NCI-H2196 treated with DMSO at 0.1 percent for 48 hours (cell line): ENCODE measurements around the gene CRKL.
A peak's percentile ranks its signal among the peaks of the same experiment; 100 is the strongest.

ENCODE experiments used
- DNase-seq: peaks from one replicate; lab custom pipeline; 2025; ENCODE audit not compliant: unreplicated experiment; lab: John Stamatoyannopoulos, UW

Gene CRKL

DNA sequence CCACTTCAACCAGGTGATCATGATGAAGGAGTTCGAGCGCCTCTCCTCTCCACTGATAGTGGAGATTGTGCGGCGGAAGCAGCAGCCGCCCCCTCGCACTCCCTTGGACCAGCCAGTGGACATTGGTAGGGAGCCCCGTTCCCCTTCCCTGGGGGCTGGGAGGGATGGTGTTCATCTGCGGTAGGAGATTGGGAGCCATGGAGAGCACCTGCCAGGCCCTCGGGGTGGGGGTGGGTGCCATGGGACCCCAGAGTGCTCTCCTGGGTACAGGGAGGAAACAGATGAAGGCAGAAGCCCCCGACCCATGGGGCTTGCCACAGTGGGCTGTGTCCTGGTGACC, 77.7 kb downstream of the CRKL start:
- no peak for DNase-seq

DNA sequence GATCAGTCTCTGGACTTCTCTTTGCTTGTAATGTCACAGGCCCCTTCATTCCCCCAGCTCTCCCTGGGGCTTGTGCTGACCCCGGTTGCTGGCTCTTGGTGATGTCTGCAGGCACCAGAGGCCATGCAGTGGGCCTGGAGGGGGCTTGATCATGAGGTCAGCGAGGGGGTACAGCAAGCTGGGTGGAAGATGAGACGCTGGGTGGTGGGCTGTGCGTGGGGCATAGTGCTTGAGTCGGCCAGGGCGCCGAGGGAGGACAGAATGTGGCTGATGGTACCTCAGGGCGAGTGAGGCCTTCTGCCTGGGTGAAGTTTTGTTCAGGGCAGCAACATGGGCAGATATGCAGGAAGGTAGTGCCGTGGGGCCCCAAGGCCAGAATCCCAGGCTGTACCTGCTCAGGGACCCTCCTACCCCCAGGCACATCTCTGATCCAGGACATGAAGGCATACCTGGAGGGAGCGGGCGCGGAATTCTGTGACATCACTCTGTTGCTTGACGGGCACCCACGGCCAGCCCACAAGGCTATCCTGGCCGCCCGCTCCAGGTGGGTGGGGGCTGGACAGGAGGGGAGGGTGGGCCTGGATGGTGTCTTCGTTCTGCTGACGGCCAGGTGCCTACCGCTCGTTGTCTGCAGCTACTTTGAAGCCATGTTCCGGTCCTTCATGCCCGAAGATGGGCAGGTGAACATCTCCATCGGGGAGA, 78.3 kb downstream of the CRKL start:
- no peak for DNase-seq

DNA sequence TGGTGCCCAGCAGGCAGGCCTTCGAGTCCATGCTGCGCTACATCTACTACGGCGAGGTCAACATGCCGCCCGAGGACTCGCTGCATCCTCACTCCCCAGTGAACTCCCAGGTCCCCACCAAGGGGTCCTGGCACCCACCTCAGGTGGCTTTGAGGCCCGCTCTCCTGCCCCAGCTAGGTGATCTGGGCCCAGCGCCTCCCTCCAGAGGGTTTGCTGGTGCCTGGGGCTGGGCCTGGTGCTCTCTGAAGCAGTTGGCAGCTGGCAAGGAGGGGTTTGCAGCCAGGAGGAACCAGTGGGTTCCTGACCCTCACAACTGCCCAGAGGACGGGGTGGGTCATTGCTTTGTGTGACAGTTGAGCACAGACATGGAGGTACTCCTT, 78.8 kb downstream of the CRKL start:
- no peak for DNase-seq

DNA sequence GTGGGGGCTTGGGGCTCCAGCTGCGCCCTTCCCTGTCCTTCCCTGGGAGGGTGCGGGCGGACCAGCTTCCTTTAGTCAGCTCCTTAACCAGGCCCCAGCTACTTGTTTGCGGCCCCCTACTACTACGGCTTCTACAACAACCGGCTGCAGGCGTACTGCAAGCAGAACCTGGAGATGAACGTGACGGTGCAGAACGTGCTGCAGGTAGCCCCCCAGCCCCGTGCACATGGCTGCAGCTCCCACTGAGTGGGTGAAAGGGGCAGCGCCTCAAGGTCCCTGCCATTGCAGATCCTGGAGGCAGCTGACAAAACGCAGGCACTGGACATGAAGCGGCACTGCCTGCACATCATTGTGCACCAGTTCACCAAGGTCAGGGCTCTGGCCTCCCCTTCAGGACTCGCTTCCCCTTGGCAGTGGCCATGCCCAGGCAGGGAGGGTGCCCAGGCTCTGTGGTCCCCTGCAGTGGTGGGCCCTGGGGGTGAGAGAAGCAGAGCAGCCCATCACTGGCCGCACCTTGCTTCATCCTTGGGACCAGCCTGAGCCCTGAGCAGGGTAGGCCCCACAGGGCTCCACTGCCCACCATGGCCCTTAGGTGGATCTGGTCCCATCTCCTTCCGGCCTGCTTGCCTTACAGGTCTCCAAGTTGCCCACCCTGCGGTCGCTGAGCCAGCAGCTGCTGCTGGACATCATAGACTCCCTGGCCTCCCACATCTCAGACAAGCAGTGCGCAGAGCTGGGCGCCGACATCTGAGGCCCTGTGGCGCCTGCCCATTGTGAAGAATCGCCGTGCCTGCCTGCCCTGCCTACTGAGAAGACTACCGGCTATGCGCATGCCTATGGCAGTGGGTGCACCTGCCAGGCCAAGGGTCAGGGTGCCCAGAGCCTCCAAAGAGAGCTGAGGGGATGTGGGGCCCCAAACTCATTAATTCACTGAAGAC, 79.7 kb downstream of the CRKL start:
- no peak for DNase-seq

DNA sequence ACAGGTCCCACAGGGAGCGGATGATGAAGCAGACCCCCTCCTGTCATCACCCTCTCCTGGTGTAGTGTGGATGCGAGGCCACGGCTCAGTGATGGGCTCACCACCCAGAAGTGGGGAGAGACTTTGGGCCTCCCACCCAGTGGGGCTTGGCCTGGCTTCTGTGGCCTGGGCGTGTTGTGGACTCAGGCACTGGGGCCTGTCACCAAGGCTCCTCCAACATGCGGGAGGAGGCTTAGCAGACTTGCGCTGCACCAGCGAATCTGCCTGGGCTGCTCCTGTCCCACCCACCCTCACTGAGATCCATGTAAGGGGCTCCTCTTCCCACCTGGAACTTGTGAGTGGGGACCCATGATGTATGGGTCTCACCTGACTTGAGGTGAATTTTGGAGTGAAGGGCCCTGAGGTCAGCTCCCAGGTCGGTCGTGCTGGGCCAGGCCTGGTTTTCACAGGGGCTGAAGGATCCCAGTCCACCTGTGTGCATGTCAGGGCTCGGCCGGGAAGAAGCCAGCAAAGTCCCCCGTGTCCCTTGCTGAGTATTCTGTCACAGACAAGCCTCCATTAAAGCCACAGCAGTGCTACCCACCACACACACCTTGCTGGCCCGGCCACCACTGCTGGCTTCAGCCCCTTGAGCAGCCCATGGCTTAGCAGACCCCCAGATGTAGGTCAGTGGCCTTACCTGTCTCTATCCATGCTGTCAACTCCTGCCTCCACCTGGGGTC, 80.5 kb downstream of the CRKL start:
- DNase-seq: no peak

DNA sequence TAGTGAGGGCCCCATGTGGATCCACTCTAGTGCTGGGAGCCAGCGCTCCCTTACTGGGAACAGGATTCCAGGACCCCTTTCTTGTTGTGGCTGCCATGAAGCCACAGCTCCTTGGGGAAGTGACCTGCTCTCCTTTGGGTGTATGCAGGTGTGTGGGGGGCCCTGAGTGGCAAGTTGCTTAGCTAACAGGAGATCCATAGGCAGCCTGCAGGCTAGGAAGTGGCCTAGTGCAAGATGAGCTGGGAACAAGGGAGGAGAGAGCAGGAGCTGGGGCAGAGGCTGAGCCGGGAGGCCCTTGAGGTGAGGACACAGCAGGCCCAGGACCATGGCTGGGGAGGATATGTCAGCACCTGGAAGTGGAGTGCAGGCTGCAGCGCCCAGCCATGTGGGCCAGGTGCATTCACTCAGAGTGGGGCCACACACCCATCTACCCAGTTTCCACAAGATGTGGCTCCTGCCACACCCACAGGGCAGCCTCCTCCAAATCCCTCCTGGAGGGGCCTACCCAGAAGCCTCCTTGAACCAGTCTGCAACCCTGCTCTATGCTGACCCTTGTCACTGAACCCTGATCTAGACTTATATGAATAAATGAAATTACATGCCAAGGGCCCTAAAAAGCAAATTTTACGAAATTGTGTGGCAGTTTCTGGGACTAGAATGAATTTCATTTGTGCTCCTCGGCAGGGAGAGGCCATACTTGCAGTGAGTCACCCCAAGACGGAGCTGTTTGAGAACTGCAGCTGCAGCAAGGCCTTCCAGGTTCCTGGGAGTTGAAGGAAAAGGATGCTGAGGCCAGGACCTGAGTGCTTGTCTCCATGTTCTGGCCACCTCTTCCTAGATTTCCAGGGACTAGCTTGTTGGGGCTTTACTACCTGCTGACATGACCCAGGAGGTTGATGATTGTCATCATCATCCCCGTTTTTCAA, 81.5 kb downstream of the CRKL start:
- no peak for DNase-seq

DNA sequence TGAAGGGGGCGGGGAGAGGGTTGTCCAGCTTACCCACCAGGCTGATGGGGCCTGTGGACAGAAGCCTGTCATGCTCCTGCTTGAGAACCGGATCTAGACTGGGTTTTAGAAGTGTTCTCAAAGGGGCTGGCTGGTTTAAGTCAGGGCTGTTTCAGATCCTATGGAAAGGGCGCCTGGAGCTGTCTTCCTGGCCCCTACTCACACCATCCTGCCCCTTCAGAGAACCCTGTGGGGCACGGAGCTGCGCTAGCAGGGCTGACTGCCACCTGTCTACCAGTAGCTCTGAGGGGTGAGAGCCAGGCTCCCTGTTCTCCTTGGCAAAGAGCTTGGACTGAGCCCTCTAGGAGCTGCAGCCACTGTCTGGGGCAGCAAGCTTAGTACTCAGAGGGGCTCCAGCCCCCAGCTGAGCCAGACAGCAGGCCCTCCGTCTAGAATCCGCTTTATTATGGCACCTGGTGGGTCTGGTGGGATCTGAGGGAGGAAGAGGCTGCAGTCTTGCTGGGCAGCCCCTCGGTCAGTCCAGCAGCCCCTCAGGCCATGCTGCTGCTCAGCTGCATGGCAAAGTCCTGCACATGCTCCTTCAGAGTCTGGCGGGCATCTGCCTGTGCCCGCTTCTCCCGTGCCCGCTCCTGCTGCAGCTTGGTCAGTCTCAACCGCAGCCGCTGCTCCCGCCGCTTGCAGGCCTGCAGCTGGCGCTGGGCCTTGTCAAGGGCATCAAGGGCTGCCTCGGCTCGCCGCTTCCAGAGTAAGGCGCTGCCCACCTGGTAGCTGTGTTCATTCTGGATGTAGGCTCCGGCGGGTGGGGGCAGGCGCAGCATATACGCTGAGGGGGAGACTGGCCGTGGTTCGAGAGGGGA, 82.4 kb downstream of the CRKL start:
- DNase-seq: no peak

DNA sequence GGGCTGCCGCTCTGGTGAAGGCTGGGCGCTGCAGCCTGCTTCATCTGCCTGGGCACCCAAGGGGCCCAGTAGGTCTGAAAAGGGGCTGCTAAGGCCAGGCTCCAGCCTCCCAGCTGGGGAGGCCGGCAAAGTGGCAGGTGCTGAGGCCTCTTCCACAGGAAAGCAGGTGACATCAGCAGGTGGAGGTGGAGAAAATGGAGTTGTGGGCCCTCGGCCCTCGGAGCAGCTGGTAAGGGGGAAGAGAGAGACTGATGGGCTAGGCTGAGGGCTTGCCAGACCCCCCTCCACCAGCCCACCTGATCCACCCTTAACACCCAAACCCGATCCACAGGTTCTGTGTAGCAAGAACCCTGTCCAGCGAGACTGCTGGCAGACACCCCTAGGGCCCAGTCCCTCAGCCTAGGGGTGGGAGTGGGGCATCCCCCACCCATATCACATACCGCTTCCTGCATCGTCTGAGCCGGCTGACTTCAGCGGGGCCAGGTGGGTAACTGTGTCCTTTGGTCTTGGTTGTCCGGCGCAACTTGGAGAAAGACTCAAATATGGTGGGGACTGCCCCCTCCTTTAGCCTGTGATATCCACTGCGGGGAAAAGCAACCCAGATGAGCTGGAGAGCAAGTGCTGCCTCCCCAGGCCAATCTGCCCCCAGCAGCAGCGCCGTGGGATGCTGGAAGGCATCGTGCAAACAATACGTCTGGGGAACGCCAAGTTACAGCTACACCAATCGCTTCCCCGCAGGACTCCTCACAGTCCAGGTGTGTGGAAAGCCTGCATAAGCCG, 83.2 kb downstream of the CRKL start:
- DNase-seq: no peak

DNA sequence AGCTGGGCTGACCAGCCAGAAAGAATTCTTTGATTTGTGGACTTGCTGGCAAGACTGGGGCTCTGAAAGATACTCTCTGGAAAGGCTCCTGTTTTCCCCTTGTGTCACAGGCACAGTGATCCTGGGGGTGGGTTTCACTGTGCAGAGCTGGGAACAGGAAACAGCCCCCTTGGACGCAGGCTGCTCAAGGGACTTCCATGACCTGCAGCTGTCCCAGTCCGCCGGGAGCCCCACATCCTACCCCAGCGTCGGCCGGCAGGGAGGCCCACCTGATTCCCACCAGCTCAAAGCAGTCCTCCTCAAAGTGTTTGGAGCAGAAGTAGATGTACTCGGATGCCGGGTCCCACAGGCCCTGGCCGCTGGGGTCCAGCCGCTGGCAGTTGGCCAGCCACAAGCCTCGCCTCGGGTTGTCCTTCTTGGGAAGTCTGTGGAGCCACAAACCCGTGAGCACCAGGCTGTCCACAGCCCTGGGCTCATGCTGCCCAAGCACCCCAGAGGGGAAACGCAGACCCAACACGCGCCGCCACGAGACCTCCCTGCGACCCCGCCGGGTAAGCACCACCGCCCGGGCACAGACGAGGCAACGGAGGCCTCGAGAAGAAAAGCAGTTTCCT, 83.9 kb downstream of the CRKL start:
- no peak for DNase-seq

DNA sequence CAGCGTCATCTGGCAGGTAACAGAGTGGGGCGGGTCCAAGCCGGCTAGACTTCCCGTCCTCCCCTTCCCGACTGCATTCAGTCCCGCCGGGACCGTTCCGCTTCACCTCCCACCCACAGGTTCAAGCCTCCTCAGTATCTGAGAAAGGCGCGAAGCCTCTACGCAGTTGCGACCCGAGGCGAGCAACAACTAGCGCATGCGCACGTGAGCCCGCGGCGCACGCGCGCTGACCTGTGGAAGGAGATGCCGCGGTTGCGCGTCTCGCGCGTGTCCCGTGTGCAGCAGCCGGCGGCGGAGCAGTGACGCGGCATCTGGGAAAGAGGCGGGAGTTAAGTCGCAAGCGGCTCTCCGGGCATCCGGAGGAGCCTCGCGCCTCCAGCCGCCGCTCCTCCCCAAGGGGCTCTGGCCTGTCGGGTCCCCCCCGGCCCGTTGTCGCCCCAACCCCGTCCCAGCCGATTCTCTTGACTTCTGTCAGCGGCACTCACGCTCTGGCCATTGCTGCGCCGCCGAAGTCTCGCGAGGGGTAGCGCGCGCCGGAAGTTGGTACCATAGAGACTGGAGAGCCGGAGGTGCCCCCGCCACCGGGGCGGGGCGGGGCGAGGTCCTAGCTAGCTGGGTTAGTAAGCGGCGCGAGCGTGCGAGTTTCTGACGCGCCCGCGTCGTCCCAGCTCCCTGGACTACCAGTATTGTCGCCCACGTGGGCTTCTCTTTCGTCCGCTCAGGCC, 84.6 kb downstream of the CRKL start, which contains the start of gene THAP7:
Gene THAP7 (minus strand): TSS at position 518 of the 725 bp plus-strand sequence. CDS start 207 bp downstream, at position 311.
- peak; percentile 55 for DNase-seq
